Activated B cell treated with CpG ODN at 0.5 μM for 24 hours (primary cell): ENCODE measurements around the gene PRKAR1B. TPM values are rescaled to one million over a fixed set of nuclear protein-coding genes. Genes with fewer than 3 reads are reported as not detected.
A peak's percentile ranks its signal among the peaks of the same experiment; 100 is the strongest.

ENCODE experiments used
- ATAC-seq: fragments of 200-7000 bp; cut with Tn5 transposase; one replicate; pipeline ENCODE4 v1.10.0; 2021; ENCODE audit warnings: low read depth, mild to moderate bottlenecking, moderate library complexity
- CTCF ChIA-PET: fragments of 350-600 bp; sonication (Branson Sonifier 250); formaldehyde crosslinking; loops from one replicate; lab custom pipeline; 2021; ENCODE audit warnings: antibody characterized with exemption; lab: Charles Lee
- POLR2A ChIA-PET: fragments of 350-600 bp; sonication (Branson Sonifier 250); formaldehyde crosslinking; loops from one replicate; lab custom pipeline; 2021; ENCODE audit warnings: antibody characterized with exemption; lab: Charles Lee
- DNase-seq: peaks from one replicate; pipeline ENCODE4 v3.0.0; 2022
- H3K27ac Mint-ChIP-seq: one replicate; pipeline ENCODE4 v1.8.0; 2020; ENCODE audit warnings: mixed read lengths
- H3K27me3 Mint-ChIP-seq: one replicate; pipeline ENCODE4 v1.8.0; 2021; ENCODE audit warnings: mixed read lengths
- H3K36me3 Mint-ChIP-seq: one replicate; pipeline ENCODE4 v1.8.0; 2021; ENCODE audit warnings: low read depth, mixed read lengths
- H3K4me1 Mint-ChIP-seq: one replicate; pipeline ENCODE4 v1.8.0; 2021; ENCODE audit warnings: mixed read lengths
- H3K4me3 Mint-ChIP-seq: one replicate; pipeline ENCODE4 v1.8.0; 2020; ENCODE audit warnings: mild to moderate bottlenecking, mixed read lengths
- H3K9me3 Mint-ChIP-seq: one replicate; pipeline ENCODE4 v1.8.0; 2020; ENCODE audit warnings: mixed read lengths
- CTCF ChIP-seq: fragments of 200-600 bp; IDR thresholded peaks from one replicate; pipeline ENCODE4 v1.8.0; 2022; ENCODE audit warnings: antibody characterized with exemption, mild to moderate bottlenecking
- intact Hi-C: fragments of 100-400 bp; cut with micrococcal nuclease; formaldehyde crosslinking; loops from one replicate; pipeline ENCODE4 v1.15.1; 2024
- total RNA-seq: library from RNA; stranded (reverse); gene quantifications from 2 replicates; pipeline ENCODE4 v1.2.3, GENCODE V29; 2022

The PRKAR1B gene
- total RNA-seq, 1 donor from 2014 or later = 17.5 TPM

DNA sequence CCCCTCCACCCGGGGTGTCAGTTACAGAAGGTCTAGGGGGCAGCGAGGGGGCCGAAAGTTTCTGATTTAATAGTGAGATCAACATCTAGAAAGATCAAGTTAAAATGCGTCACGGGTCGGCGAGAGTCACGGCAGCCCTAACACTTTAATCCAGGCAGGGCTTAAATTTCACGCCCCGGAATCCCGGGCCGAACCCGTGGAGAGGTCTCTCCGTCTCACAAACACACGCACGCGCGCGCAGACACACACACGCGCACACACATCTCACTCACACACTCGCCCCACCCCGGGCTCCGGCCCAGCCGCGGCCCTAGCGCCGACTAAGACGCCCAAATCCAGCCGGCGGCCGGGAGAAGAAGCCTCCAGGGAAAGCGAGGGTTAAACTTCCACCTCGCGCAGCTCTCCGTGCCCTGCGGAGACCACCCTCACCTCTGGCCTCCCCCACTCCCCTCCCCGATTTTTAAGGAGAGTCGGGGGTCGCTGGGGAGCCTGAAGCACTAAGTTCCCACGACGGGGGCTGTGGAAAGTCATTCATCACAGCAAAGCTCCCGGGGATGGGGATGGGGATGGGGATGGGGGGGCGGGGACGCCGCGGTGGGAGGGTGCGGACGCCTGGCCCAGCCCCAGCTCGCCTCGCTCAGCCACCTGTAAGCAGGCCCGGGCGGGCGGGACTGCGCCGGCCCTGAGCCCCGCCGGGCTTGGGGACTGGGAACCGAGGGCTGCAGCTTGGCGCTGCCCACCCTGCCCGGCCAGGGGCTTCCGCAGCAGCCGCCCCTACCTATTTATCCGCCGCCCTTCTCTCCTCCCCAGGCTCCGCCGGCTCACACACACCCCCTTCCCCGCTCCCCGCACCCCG is 209.1 kb downstream of the PRKAR1B start:
- H3K4me3 Mint-ChIP-seq = peak overlapping the region; percentile 82
- H3K36me3 Mint-ChIP-seq = no peaks in the 10 kb centered on the region
- H3K4me1 Mint-ChIP-seq = peaks cover 28% of the 10 kb centered on the region
- intact Hi-C loops = no loop called here
- no peaks in the 10 kb centered on the region for H3K9me3 Mint-ChIP-seq
- ChIA-PET CTCF (no interaction called here), POLR2A (no interaction called here)
- no peak for ATAC-seq
- no peak for TF ChIP-seq CTCF
- no peak for DNase-seq
- H3K27me3 Mint-ChIP-seq = peaks cover 8% of the 10 kb centered on the region
- H3K27ac Mint-ChIP-seq = no peak overlapping the region

DNA sequence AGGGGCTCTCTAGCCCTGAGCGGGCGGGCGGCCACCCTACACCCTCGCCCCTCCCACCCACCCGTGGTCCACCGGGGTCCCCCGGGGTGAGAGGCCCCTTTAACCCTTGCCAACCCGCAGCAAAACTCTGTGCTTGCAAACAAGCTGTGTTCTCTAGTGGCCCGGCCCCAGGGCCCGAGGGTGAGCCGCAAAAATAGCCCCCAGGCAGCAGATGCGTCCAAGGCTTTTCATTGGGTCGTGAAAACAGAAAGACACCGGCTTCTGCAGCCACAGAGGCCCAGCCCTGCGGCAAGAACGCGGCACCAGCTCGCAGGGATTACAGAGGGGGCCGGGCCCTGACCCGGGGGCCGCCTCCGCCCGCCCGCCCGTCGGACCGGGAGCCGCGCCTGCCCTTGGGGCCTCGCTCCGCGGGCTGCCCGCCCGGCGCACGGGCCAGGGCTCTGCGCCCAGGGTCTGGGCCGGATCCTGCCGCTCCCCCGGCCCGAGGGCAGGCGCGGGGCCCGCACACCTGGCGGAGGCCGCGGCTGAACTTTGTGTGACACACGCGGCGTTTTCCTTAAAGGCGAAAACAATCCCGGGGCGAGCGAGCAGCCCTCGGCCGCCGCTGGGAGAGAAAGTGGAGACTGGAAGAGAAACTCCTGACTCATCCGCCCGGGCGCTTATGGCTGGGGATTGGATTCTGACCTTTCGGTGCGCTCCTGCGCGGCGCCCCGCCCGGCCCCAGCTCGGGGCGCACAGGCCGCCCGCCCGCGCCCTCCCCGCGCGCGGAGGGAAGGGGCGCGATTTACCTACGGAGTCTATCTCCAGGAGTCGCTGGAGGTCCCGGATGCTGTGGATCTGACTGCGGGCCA is 210.2 kb downstream of the PRKAR1B start:
- ATAC-seq (no peak), DNase-seq (no peak)
- no peaks in the 10 kb centered on the region for H3K9me3 Mint-ChIP-seq
- peaks cover 8% of the 10 kb centered on the region for H3K27me3 Mint-ChIP-seq
- peaks cover 24% of the 10 kb centered on the region for H3K4me1 Mint-ChIP-seq
- CTCF ChIA-PET = no interaction called here
- no peak overlapping the region for H3K27ac Mint-ChIP-seq
- POLR2A ChIA-PET = no interaction called here
- peak overlapping the region; percentile 50 for H3K4me3 Mint-ChIP-seq
- H3K36me3 Mint-ChIP-seq = no peaks in the 10 kb centered on the region
- intact Hi-C loops = no loop called here
- no peak for TF ChIP-seq CTCF

GRCh38 chr7:516216-516605 is 210.9 kb downstream of the PRKAR1B start:
- intact Hi-C loops = no loop called here

GRCh38 chr7:515628-516027 is 211.5 kb downstream of the PRKAR1B start:
- DNase-seq = no peak
- ChIA-PET POLR2A (no interaction called here), CTCF (no interaction called here)
- Mint-ChIP-seq H3K36me3 (no peaks in the 10 kb centered on the region), H3K9me3 (no peaks in the 10 kb centered on the region), H3K27ac (no peak overlapping the region), H3K27me3 (peaks cover 8% of the 10 kb centered on the region), H3K4me3 (no peak overlapping the region), H3K4me1 (peaks cover 12% of the 10 kb centered on the region)
- intact Hi-C loops = no loop called here
- ATAC-seq = no peak
- TF ChIP-seq CTCF = no peak

More at GRCh38 chr7:516216-516605, 210.9 kb downstream of the PRKAR1B start:
- DNase-seq (no peak), ATAC-seq (no peak)
- ChIA-PET CTCF (no interaction called here), POLR2A (no interaction called here)
- TF ChIP-seq CTCF = no peak
- no peaks in the 10 kb centered on the region for H3K9me3 Mint-ChIP-seq
- peaks cover 8% of the 10 kb centered on the region for H3K27me3 Mint-ChIP-seq
- no peak overlapping the region for H3K27ac Mint-ChIP-seq
- no peaks in the 10 kb centered on the region for H3K36me3 Mint-ChIP-seq
- no peak overlapping the region for H3K4me3 Mint-ChIP-seq
- peaks cover 18% of the 10 kb centered on the region for H3K4me1 Mint-ChIP-seq
